Umbilical cord (tissue), 2 donors: Measurements from ENCODE around the gene MFSD6. TPM values are rescaled to one million over a fixed set of nuclear protein-coding genes. Genes with fewer than 3 reads are reported as not detected.
A peak's percentile ranks its signal among the peaks of the same experiment; 100 is the strongest.
"Not testable (repeated sequence)": the region's sequence is repeated elsewhere in the genome, so short reads cannot be mapped to it uniquely, and the experiment has no call there.

Experiments
- DNase-seq: peaks from one replicate; pipeline ENCODE4 v3.0.0-alpha.2; 2015; ENCODE audit warnings: low spot score
- total RNA-seq: library from RNA; depleted of rRNA; stranded (reverse); fragments of >200 nt; gene quantifications from one replicate; pipeline ENCODE4 v1.2.3, GENCODE V29; 2014; ENCODE audit warnings: low replicate concordance; ENCODE audit not compliant: insufficient read depth

The MFSD6 gene
- total RNA-seq, 1 donor from 2014 or later: 51.5 TPM

- DNase-seq: no peak
Observed at GRCh38 chr2:190499273-190499672, 91.1 kb downstream of the MFSD6 start.

GRCh38 chr2:190500054-190500502, 91.9 kb downstream of the MFSD6 start:
- DNase-seq: no peak

- DNase-seq: no peak
Observed at GRCh38 chr2:190501231-190501630, 93.1 kb downstream of the MFSD6 start.

- DNase-seq: no peak
Observed at GRCh38 chr2:190501702-190502407, 93.7 kb downstream of the MFSD6 start.

- no peak for DNase-seq
Observed at GRCh38 chr2:190503088-190503487, 94.9 kb downstream of the MFSD6 start.

GRCh38 chr2:190504912-190505311, 96.8 kb downstream of the MFSD6 start:
- no peak for DNase-seq

- DNase-seq: no peak
Observed at GRCh38 chr2:190505696-190506095, 97.5 kb downstream of the MFSD6 start.

GRCh38 chr2:190506666-190507065, 98.5 kb downstream of the MFSD6 start:
- no peak for DNase-seq

GRCh38 chr2:190507135-190507534, 99.0 kb downstream of the MFSD6 start:
- no peak for DNase-seq

GRCh38 chr2:190509895-190510294, 101.7 kb downstream of the MFSD6 start:
- not testable (repeated sequence) for DNase-seq

- DNase-seq: peak; percentile 25
Observed at GRCh38 chr2:190511104-190511503, 102.9 kb downstream of the MFSD6 start.

- DNase-seq: no peak
Observed at GRCh38 chr2:190512539-190513095, 104.5 kb downstream of the MFSD6 start.

GRCh38 chr2:190513877-190514276, 105.7 kb downstream of the MFSD6 start:
- DNase-seq: no peak

GRCh38 chr2:190514676-190515075, 106.5 kb downstream of the MFSD6 start:
- no peak for DNase-seq

GRCh38 chr2:190515687-190516086, 107.5 kb downstream of the MFSD6 start:
- DNase-seq: no peak

GRCh38 chr2:190517468-190517867, 109.3 kb downstream of the MFSD6 start:
- DNase-seq: peak; percentile 48

- no peak for DNase-seq
Observed at GRCh38 chr2:190519975-190520767, 112.0 kb downstream of the MFSD6 start.

GRCh38 chr2:190524928-190525327, 116.8 kb downstream of the MFSD6 start:
- DNase-seq: no peak

GRCh38 chr2:190526105-190526750, 118.1 kb downstream of the MFSD6 start:
- DNase-seq: peak; percentile 45

GRCh38 chr2:190527214-190527613, 119.1 kb downstream of the MFSD6 start:
- DNase-seq: no peak

- DNase-seq: no peak
Observed at GRCh38 chr2:190527918-190528317, 119.8 kb downstream of the MFSD6 start.

- DNase-seq: peak; percentile 38
Observed at GRCh38 chr2:190528521-190529001, 120.4 kb downstream of the MFSD6 start.
